B cell (primary cell): ENCODE measurements around the gene CXCR6.

Experiments used
- EZH2 ChIP-seq: IDR thresholded peaks from 2 replicates; pipeline ENCODE4 v1.6.1; 2012; ENCODE audit warnings: borderline replicate concordance, low read depth, mild to moderate bottlenecking, moderate library complexity, low read length; ENCODE audit not compliant: insufficient read depth, poor library complexity, severe bottlenecking
- TF ChIP-seq, protein P1 (sequence below): fragments of 200-600 bp; IDR thresholded peaks from one replicate; pipeline ENCODE4 v1.8.0; 2022; ENCODE audit warnings: antibody characterized with exemption, mild to moderate bottlenecking

DNA sequence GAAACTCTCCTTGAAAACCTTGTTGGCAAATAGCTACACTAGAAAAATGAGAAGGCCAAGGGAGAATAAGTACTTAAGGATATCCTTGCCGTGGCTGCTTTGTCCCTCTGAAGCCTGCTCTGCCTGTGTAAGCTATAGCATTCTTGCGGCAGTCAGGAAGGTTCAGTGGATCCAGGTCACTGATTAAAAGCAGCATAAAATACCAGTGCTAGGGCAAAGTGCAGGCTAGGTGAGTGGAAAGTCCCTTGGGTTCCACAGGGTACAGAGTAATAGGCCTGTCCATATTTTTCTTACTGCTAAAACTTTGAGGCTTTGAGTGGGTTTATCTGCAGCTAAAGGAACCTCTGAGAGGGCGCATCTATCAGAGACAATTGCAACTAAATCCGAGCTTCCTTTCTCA lies 10.3 kb downstream of the CXCR6 start:
- TF ChIP-seq, protein P1, sequence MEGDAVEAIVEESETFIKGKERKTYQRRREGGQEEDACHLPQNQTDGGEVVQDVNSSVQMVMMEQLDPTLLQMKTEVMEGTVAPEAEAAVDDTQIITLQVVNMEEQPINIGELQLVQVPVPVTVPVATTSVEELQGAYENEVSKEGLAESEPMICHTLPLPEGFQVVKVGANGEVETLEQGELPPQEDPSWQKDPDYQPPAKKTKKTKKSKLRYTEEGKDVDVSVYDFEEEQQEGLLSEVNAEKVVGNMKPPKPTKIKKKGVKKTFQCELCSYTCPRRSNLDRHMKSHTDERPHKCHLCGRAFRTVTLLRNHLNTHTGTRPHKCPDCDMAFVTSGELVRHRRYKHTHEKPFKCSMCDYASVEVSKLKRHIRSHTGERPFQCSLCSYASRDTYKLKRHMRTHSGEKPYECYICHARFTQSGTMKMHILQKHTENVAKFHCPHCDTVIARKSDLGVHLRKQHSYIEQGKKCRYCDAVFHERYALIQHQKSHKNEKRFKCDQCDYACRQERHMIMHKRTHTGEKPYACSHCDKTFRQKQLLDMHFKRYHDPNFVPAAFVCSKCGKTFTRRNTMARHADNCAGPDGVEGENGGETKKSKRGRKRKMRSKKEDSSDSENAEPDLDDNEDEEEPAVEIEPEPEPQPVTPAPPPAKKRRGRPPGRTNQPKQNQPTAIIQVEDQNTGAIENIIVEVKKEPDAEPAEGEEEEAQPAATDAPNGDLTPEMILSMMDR = no peak
- no peak for TF ChIP-seq EZH2
